ENCODE data around the gene FAM83D.

Gene FAM83D

DNA sequence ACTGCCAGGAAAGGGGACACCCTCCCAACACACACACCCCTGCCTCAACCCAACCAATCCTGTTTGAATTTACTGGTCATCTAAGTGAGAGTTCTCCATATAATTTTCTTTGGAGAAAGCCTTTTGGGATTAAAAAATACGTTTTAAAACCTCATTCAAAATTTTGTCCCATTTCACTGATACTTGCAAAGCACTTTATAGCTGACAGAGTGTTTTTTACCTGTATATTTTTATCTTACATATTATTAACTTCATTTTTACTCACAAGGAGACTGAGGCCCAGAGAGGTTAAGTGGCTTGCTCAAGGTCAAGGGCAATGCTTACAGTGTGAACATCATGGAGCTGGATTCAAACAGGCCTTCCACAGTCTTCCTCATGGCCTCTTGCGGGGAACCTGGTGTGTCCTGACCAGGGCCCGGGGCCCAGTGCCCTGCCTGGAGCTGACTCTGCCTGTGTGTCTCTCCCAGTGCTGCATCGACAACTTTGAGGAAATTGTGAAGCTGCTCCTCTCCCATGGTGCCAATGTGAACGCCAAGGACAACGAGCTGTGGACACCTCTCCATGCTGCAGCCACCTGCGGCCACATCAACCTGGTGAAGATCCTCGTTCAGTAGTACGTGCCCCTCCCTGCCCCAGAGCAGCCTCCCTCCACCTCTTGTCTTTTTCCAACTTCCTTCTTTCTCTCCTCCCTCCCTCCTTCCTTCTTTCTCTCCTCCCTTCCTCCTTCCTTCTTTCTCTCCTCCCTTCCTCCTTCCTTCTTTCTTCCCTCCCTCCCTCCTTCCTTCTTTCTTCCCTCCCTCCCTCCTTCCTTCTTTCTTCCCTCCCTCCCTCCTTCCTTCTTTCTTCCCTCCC lies 30.9 kb upstream of the FAM83D start:
- DNase-seq: no peak

- no peak for DNase-seq
Observed at GRCh38 chr20:38896009-38896594, 30.1 kb upstream of the FAM83D start.

DNA sequence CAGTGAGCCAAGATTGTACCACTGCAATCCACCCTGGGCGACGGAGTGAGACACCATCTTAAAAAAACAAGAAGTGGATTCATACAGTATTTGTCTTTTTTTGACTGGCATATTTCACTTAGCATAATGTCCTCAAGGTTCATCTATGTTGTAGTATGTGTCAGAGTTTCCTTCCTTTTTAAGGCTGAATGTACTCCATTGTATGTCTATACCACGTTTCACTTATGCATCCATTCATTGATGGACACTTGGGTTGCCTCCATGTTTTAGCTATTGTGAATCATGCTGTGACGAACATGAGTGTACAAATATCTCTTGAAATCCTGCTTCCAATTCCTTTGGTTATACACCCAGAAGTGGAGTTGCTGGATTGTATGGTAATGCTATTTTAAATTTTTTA lies 28.9 kb upstream of the FAM83D start:
- DNase-seq: no peak

DNA sequence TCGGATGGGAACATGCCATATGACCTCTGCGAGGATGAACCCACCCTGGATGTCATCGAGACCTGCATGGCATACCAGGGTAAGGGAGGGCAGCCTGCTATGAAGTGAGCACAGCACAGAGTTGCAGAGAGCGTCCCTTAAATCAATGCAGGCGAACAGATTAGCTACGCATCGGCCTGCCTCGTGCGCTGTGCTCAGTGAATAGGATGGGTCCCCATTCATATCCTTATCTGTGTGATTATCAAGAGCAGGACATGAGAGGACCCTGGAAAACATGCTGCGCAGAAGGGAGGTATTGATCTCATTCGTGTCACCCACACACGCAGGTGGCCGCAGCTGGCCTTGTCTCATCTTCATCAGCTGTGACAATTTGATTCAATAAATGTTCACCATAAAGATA lies 25.6 kb upstream of the FAM83D start:
- no peak for DNase-seq

- DNase-seq: no peak
Observed at GRCh38 chr20:38902601-38903000, 23.6 kb upstream of the FAM83D start.

GRCh38 chr20:38903335-38903734 lies 22.9 kb upstream of the FAM83D start:
- DNase-seq: no peak

DNA sequence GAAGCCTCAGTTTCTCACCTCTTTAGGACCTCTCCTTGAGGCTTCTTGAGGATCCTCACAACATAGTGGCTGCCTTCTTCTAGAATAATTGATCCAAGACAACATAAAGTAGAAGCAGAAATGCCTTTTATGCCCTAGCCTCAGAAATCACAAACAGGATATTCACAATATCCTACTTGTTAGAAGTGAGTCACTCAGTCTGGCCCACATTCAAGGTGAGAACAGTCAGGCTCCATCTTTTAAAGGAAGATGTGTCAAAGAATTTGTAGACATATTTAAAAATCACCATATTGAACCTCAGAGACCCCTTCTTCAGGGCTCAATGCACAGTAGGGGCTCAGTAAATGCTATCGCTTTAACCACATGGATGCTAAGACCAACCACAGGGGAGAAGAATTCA lies 20.8 kb upstream of the FAM83D start:
- no peak for DNase-seq

GRCh38 chr20:38907918-38908677 lies 18.1 kb upstream of the FAM83D start:
- DNase-seq: no peak

DNA sequence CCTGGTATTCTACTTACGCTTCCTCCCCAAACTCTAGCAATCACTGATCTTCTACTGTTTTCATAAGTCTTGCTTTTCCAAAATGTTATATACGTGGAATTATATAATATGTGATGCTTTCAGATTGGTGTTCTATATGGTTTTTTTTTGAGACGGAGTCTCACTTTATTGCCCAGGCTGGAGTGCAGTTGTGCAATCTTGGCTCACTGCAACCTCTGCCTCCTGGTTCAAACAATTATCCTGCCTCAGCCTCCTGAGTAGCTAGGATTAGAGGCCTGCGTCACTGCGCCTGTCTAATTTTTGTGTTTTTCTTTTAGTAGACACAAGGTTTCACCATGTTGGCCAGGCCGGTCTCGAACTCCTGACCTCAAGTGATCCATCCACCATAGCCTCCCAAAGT lies 10.9 kb upstream of the FAM83D start:
- DNase-seq: no peak

DNA sequence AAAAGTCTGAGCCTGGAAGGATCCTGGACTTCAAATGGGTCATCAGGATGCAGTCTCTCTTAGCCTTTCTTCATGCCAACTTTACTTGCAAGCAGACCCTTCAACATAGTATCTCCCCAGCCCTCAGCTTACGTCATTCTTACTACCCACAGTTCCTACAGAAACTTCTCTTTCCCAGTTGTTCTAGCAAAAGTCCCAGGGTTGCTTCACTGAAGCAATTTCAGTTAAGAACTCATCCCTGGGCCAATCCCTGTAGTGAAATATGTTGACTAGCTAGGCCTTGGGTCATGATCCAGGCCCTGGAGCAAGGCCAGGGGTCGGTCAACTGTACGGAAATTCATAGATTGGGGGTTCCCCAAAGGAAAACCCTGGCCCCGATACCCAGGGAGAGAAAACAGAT lies 8.6 kb upstream of the FAM83D start:
- DNase-seq: no peak

GRCh38 chr20:38918172-38918571 lies 8.0 kb upstream of the FAM83D start:
- no peak for DNase-seq

DNA sequence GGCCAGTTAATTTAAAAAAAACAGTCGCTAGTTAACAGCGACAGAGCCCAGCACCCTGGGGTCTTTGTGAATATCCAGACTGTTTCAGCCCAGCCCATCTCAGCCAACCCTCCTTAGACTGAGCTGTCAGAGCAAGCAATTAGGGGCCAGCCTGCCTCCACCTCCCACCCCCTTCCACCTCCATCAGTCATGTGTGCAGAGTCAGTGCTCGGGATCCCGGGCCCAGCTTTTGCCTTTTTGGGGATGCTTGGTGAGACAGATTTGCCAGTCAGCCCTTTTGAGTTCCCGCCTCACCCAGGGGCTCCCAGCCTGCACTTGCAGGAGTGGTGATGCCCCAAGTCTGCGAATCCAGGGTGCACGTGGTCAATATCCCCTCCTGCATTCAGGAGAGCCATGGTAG lies 6.5 kb upstream of the FAM83D start:
- no peak for DNase-seq

DNA sequence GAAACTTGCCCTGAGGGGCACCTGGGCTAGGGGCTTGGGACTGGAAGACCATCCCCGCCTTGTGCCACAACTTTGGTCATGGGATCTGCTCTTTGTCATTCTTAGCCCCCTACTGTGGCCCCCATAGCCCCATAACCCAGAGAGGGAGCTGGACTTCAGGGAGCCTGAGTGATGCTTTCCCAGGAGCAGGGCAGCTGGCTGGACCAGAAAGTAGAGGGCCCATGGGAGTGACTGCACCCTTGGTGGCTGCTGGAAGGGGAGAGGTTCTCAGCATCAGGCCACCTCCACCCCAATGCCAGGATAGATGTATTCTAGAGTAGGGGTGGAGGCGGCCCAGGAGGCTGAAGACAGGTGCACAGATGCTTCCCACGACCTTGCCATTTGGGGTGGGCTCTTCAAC lies 5.8 kb upstream of the FAM83D start:
- DNase-seq: no peak

DNA sequence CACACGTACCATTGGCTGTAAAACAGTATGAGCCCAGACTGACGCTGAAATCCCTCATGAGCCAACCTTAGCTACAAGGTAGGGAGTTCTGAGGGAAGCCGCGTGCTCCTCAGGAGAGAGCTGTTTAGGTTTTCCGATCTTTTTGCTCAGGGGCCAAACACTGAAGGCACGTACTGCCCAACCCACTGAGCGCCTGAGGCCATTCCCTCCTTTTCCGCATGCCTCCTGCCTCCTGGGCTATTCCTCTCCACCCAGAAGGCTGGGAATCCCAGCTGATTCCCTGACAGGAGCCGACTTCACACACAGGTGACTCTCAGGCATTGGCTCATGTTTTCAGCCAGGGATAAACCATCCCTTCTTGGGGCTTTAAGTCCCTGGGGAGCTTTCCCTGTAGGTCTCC lies 5.4 kb upstream of the FAM83D start:
- no peak for DNase-seq

DNA sequence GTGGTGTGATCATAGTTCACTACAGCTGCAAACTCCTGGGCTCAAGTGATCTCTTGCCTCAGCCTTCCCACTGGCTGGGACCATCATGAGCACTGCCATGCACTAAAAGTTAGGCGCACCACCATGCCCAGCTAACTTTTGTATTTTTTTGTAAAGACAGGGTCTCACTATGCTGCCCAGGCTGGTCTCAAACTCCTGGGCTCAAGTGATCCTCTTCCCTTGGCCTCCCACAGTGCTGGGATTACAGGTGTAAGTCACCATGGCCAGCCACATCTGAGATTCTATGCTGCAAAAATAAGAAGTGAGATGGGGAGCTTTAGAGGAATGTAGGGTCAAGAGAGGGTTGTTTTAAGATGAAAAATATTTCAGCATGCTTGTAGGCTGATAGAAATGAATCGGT lies 1.5 kb upstream of the FAM83D start:
- DNase-seq: no peak

GRCh38 chr20:38926934-38927616 lies 858 bp downstream of the FAM83D start:
- DNase-seq: peak; percentile 9

DNA sequence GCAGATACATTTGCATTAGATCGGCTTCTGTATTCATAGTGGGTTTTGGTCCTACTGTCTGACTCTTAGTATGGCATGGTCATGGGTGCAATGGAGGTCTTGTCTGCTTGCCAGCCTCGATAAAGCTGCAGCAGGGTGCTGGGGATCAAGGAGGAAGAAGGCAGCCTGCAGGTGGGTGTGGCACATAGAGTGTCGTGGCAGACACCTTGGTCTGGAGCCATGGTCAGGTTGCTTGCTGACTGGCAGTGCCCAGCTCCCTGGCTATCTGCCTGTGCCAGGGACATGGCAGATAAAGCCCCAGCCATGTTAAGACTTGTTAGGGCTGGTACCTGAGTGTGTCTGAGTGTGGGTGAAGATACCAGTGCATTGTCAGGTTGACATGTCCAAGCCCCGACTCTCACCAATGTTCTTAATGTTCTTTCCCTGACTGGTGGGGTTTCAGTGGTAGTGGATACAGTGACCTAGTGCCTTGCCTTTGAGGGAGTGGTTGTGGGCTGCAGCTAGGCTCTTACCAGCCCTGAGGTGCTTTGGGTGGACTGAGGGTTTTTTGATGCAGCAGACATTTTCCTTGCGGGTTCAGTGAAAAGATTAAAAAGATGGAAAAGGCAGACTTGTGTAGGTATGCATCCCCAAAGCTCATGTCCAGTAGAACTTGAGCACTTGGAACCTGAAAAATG lies 1.8 kb downstream of the FAM83D start:
- peak; percentile 32 for DNase-seq

GRCh38 chr20:38930242-38930569 lies 4.0 kb downstream of the FAM83D start:
- no peak for DNase-seq

- no peak for DNase-seq
Observed at GRCh38 chr20:38931984-38932383, 5.8 kb downstream of the FAM83D start.

DNA sequence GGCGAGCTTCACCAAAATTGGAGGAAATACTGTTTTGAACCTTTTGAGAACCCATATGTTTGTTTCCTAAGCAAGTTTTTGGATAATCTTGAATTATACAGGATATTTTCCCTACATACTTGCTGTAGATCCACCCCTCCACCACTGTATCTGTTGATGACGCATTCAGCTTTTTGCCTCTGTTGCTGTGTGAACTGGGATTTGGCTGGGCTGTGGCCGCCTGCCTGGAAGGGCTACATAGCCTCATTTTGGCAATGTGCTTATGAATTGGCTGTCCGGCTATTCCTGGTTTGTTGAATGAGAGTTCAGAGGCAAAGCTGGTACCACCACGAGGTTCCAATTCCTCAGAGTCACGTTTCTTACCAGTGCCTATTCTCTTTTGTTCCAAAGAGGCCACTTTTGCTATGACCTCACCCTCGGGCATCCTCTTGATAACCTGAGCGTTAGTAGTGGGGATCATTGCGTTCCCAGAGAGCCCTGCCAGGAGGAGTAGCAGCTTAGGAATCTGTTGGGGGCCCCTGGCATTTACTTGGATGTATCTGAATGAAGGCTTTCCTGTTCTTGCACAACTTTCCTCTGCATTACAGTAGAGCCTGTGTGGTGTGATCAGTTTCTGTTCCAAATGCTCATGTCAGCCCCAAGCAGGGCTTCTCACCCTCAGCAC lies 6.4 kb downstream of the FAM83D start:
- no peak for DNase-seq

DNA sequence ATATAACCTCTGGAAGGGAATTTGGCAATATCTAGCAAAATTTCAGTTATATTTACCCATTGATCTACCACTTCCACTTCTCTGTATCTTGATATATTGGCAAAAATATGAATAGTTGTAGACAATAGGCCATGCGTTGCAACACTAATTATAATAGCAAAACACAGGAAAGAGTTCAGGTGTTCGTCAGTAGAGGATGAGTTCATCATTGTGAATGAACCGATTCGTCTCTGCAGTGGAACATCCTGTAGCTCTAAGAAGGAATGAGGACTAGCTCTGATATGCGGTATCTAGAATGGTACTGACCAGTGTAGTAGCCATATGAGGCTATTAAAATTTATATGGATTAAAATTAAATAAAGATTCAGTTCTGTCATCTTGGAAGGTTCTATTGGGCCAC lies 8.3 kb downstream of the FAM83D start:
- no peak for DNase-seq

- DNase-seq: peak; percentile 58
Observed at GRCh38 chr20:38935285-38935684, 9.1 kb downstream of the FAM83D start.
